Measurements from ENCODE around the gene ABHD11. TPM values are rescaled to one million over a fixed set of nuclear protein-coding genes. Genes with fewer than 3 reads are reported as not detected.

Gene ABHD11
- total RNA-seq, 2 experiments from 2014 or later: 8.5 to 11.5 TPM

- Histone ChIP-seq H3K36me3 (ENCODE audit: insufficient read depth, low read length) (peaks cover 56% of the 10 kb centered on the region), H3K27ac (ENCODE audit: low read depth in 1 of 2, low read length in 2 of 2) (no peak overlapping the region), H3K9me3 (ENCODE audit: control insufficient read depth in 1 of 2, insufficient read depth in 1 of 2, low read length in 2 of 2) (no peaks in the 10 kb centered on the region), H3K4me3 (ENCODE audit: low read length) (no peak overlapping the region), H3K4me1 (ENCODE audit: insufficient read depth, low read length) (peaks cover 4% of the 10 kb centered on the region), H3K27me3 (ENCODE audit: control insufficient read depth in 1 of 2, insufficient read depth in 2 of 2, low read length in 2 of 2) (no peaks in the 10 kb centered on the region)
- CTCF ChIA-PET: no interaction called here
- Mint-ChIP-seq H3K4me3 (no peak overlapping the region), H3K27ac (no peak overlapping the region), H3K36me3 (ENCODE audit: low read depth) (peaks cover 59% of the 10 kb centered on the region), H3K27me3 (no peaks in the 10 kb centered on the region), H3K9me3 (no peaks in the 10 kb centered on the region), H3K4me1 (ENCODE audit: low read depth) (peaks cover 4% of the 10 kb centered on the region)
- DNase-seq: no peak
- POLR2A ChIA-PET: no interaction called here
- intact Hi-C loops (cut with DNase I, micrococcal nuclease): no loop called here
- ATAC-seq (ENCODE audit: poor library complexity): no peak
- no peak for TF ChIP-seq CTCF (IDR thresholded peaks at IDR 0.05)
These were observed 39.1 kb downstream of the ABHD11 start for GRCh38 chr7:73699370-73700068.

- Histone ChIP-seq H3K36me3 (ENCODE audit: insufficient read depth, low read length) (peaks cover 67% of the 10 kb centered on the region), H3K27me3 (ENCODE audit: control insufficient read depth in 1 of 2, insufficient read depth in 2 of 2, low read length in 2 of 2) (no peaks in the 10 kb centered on the region), H3K4me1 (ENCODE audit: insufficient read depth, low read length) (peaks cover under 1% of the 10 kb centered on the region), H3K4me3 (ENCODE audit: low read length) (no peak overlapping the region), H3K27ac (ENCODE audit: low read depth in 1 of 2, low read length in 2 of 2) (no peak overlapping the region), H3K9me3 (ENCODE audit: control insufficient read depth in 1 of 2, insufficient read depth in 1 of 2, low read length in 2 of 2) (no peaks in the 10 kb centered on the region)
- Mint-ChIP-seq H3K27ac (no peak overlapping the region), H3K9me3 (no peaks in the 10 kb centered on the region), H3K27me3 (no peaks in the 10 kb centered on the region), H3K4me1 (ENCODE audit: low read depth) (peaks cover 4% of the 10 kb centered on the region), H3K4me3 (no peak overlapping the region), H3K36me3 (ENCODE audit: low read depth) (peaks cover 65% of the 10 kb centered on the region)
- POLR2A ChIA-PET: interaction anchor here (0.7 kb wide), 1 partner anchor 21 kb away, joined by 4 read pairs; the partner anchor contains the start of gene STX1A
- TF ChIP-seq CTCF (IDR thresholded peaks at IDR 0.05): no peak
- intact Hi-C loops (cut with DNase I, micrococcal nuclease): no loop called here
- ATAC-seq (ENCODE audit: poor library complexity): no peak
- CTCF ChIA-PET: interaction anchor here (0.5 kb wide), 1 partner anchor 159 kb away, joined by 3 read pairs; no protein-coding TSS in a partner anchor
- DNase-seq: no peak
These were observed 40.2 kb downstream of the ABHD11 start for GRCh38 chr7:73698410-73698809.

DNA sequence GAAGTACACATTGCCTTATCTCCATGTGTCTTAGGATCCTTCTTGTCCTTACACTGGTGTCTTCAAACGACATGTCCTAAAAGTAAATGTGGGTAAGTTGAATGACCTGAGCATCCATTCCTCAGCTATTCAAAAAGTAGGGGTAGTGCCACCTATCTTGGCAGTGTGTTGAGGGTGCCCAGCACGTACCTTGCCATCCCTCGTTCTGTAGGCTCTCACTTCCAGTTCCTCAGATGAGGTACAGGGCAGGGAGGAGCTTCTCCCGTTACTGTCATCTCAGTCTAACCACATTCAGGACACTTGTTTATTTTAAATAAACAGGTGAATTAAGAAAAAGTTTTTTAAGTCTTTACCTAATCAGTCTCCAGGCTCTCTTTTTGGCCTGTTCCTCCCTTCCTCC, 42.2 kb downstream of the ABHD11 start:
- no peaks in the 10 kb centered on the region for H3K27me3 ChIP-seq (ENCODE audit: control insufficient read depth in 1 of 2, insufficient read depth in 2 of 2, low read length in 2 of 2)
- Mint-ChIP-seq H3K36me3 (ENCODE audit: low read depth) (peaks cover 71% of the 10 kb centered on the region), H3K27me3 (no peaks in the 10 kb centered on the region), H3K4me3 (no peak overlapping the region), H3K27ac (no peak overlapping the region), H3K4me1 (ENCODE audit: low read depth) (peaks cover 4% of the 10 kb centered on the region), H3K9me3 (no peaks in the 10 kb centered on the region)
- H3K27ac ChIP-seq (ENCODE audit: low read depth in 1 of 2, low read length in 2 of 2): no peak overlapping the region
- TF ChIP-seq CTCF (IDR thresholded peaks at IDR 0.05): no peak
- DNase-seq: no peak
- no peaks in the 10 kb centered on the region for H3K9me3 ChIP-seq (ENCODE audit: control insufficient read depth in 1 of 2, insufficient read depth in 1 of 2, low read length in 2 of 2)
- CTCF ChIA-PET: no interaction called here
- H3K4me3 ChIP-seq (ENCODE audit: low read length): no peak overlapping the region
- H3K36me3 ChIP-seq (ENCODE audit: insufficient read depth, low read length): peaks cover 82% of the 10 kb centered on the region
- no peaks in the 10 kb centered on the region for H3K4me1 ChIP-seq (ENCODE audit: insufficient read depth, low read length)
- intact Hi-C loops (cut with DNase I, micrococcal nuclease): no loop called here
- POLR2A ChIA-PET: interaction anchor here (1.6 kb wide), 1 partner anchor 10 kb away, joined by 4 read pairs; no protein-coding TSS in a partner anchor
- no peak for ATAC-seq (ENCODE audit: poor library complexity)
